Uterus (tissue), 4 donors: ENCODE measurements around the gene TFF3. TPM values are rescaled to one million over a fixed set of nuclear protein-coding genes. Genes with fewer than 3 reads are reported as not detected.
"Not testable (repeated sequence)": the region's sequence is repeated elsewhere in the genome, so short reads cannot be mapped to it uniquely, and the experiment has no call there.

Experiments
- DNase-seq, 2 donors: peaks; one replicate each; pipeline ENCODE4 v3.0.0-alpha.2; 2019 to 2020
- H3K27ac ChIP-seq, 2 donors: fragments of 200-600 bp; sonication (generic); 1 replicate in 1 of 2; 2 replicates in 1 of 2; pipeline ENCODE4 v1.5.1; 2016 to 2018
- H3K27me3 ChIP-seq, 2 donors: fragments of 200-600 bp; sonication (generic); one replicate each; pipeline ENCODE4 v1.5.1; 2018 to 2019; ENCODE audit warnings: control low read depth in 1 of 2
- H3K36me3 ChIP-seq, 2 donors: fragments of 200-600 bp; sonication (generic); one replicate each; pipeline ENCODE4 v1.5.1; 2019; ENCODE audit warnings: control low read depth in 1 of 2
- H3K4me1 ChIP-seq, 2 donors: fragments of 200-600 bp; sonication (generic); one replicate each; pipeline ENCODE4 v1.5.1; 2018 to 2019; ENCODE audit warnings: control low read depth in 1 of 2
- H3K4me3 ChIP-seq, 2 donors: fragments of 200-600 bp; sonication (generic); 1 replicate in 1 of 2; 2 replicates in 1 of 2; pipeline ENCODE4 v1.5.1; 2018 to 2019; ENCODE audit warnings: mild to moderate bottlenecking in 1 of 2
- H3K9me3 ChIP-seq, 2 donors: fragments of 200-600 bp; sonication (generic); one replicate each; pipeline ENCODE4 v1.5.1; 2019; ENCODE audit warnings: control low read depth in 1 of 2
- CTCF ChIP-seq, 4 experiments: fragments of 200-600 bp in 2 of 4; fragments of 450-650 bp in 2 of 4; sonication (generic) in 2 of 4; IDR thresholded peaks; one replicate each; pipeline ENCODE4 v1.5.1; 2016 to 2019; ENCODE audit warnings: antibody characterized with exemption in 4 of 4, mild to moderate bottlenecking in 2 of 4, moderate library complexity in 1 of 4
- POLR2A ChIP-seq, 2 donors: fragments of 450-650 bp; IDR thresholded peaks; one replicate each; pipeline ENCODE4 v1.6.1; 2016; ENCODE audit warnings: antibody characterized with exemption in 2 of 2, mild to moderate bottlenecking in 1 of 2, moderate library complexity in 1 of 2
- intact Hi-C: fragments of 100-400 bp; cut with DNase I; formaldehyde crosslinking; loops from one replicate; pipeline ENCODE4 v1.15.1; 2023; ENCODE audit warnings: low total_unique reads
- total RNA-seq, 4 donors: library from RNA; depleted of rRNA in 3 of 4; stranded (reverse); fragments of >200 nt in 3 of 4; gene quantifications; one replicate each; pipeline versions ENCODE4 v1.1.0 to v1.2.4, GENCODE V29; 2014 to 2023
- donor health status: DM: yes; HTN: yes; CAD: no.

TFF3 gene
- total RNA-seq, 4 donors from 2014 or later: 1.4 to 49.7 (median 24.2) TPM

- intact Hi-C loops: no loop called here
- no peak for DNase-seq
- Histone ChIP-seq H3K27ac (no peak overlapping the region), H3K36me3 (no peaks in the 10 kb centered on the region), H3K4me3 (no peak overlapping the region), H3K27me3 (no peaks in the 10 kb centered on the region), H3K4me1 (no peaks in the 10 kb centered on the region), H3K9me3 (no peaks in the 10 kb centered on the region)
- TF ChIP-seq CTCF (IDR thresholded peaks at IDR 0.05) (no peak), POLR2A (IDR thresholded peaks at IDR 0.05) (no peak)
Observed at GRCh38 chr21:42293649-42294272, 21.4 kb downstream of the TFF3 start.

- DNase-seq, H3K27me3 ChIP-seq, H3K27ac ChIP-seq, H3K4me3 ChIP-seq, H3K4me1 ChIP-seq, H3K36me3 ChIP-seq, H3K9me3 ChIP-seq, intact Hi-C loops: not testable (repeated sequence)
Observed at GRCh38 chr21:42292563-42293142, 22.6 kb downstream of the TFF3 start.

- TF ChIP-seq POLR2A (IDR thresholded peaks at IDR 0.05) (no peak), CTCF (IDR thresholded peaks at IDR 0.05) (no peak)
- H3K4me3 ChIP-seq: no peak overlapping the region
- no peaks in the 10 kb centered on the region for H3K4me1 ChIP-seq
- H3K27me3 ChIP-seq: no peaks in the 10 kb centered on the region
- H3K27ac ChIP-seq: no peak overlapping the region
- H3K36me3 ChIP-seq: no peaks in the 10 kb centered on the region
- H3K9me3 ChIP-seq: no peaks in the 10 kb centered on the region
- intact Hi-C loops: no loop called here
- no peak for DNase-seq
Observed at GRCh38 chr21:42291751-42292562, 23.3 kb downstream of the TFF3 start.

- H3K4me1 ChIP-seq: no peaks in the 10 kb centered on the region
- no peak for TF ChIP-seq CTCF (IDR thresholded peaks at IDR 0.05)
- no peak for TF ChIP-seq POLR2A (IDR thresholded peaks at IDR 0.05)
- intact Hi-C loops: no loop called here
- H3K27ac ChIP-seq: no peak overlapping the region
- no peak for DNase-seq
- H3K27me3 ChIP-seq: no peaks in the 10 kb centered on the region
- H3K9me3 ChIP-seq: no peaks in the 10 kb centered on the region
- H3K36me3 ChIP-seq: no peaks in the 10 kb centered on the region
- no peak overlapping the region for H3K4me3 ChIP-seq
Observed at GRCh38 chr21:42291003-42291750, 24.0 kb downstream of the TFF3 start.

GRCh38 chr21:42290505-42290904 is 24.7 kb downstream of the TFF3 start:
- Histone ChIP-seq H3K4me3 (no peak overlapping the region), H3K27me3 (no peaks in the 10 kb centered on the region), H3K36me3 (no peaks in the 10 kb centered on the region), H3K27ac (no peak overlapping the region), H3K9me3 (no peaks in the 10 kb centered on the region), H3K4me1 (no peaks in the 10 kb centered on the region)
- intact Hi-C loops: no loop called here
- no peak for DNase-seq
- TF ChIP-seq POLR2A (IDR thresholded peaks at IDR 0.05) (no peak), CTCF (IDR thresholded peaks at IDR 0.05) (no peak)
